Activated CD4-positive, alpha-beta T cell treated with anti-CD3 and anti-CD28 coated beads for 36 hours (primary cell): ENCODE measurements around the gene EPS8L2. TPM values are rescaled to one million over a fixed set of nuclear protein-coding genes. Genes with fewer than 3 reads are reported as not detected.
A peak's percentile ranks its signal among the peaks of the same experiment; 100 is the strongest.
"Not testable (repeated sequence)": the region's sequence is repeated elsewhere in the genome, so short reads cannot be mapped to it uniquely, and the experiment has no call there.

ENCODE experiments used
- ATAC-seq: fragments of 200-7000 bp; cut with Tn5 transposase; one replicate; pipeline ENCODE4 v1.10.0; 2021; ENCODE audit warnings: mild to moderate bottlenecking, moderate library complexity
- CTCF ChIA-PET: fragments of 350-600 bp; sonication (Branson Sonifier 250); formaldehyde crosslinking; loops from one replicate; lab custom pipeline; 2021; ENCODE audit warnings: antibody characterized with exemption; lab: Charles Lee
- POLR2A ChIA-PET: fragments of 350-600 bp; sonication (Branson Sonifier 250); formaldehyde crosslinking; loops from one replicate; lab custom pipeline; 2021; ENCODE audit warnings: antibody characterized with exemption, inconsistent platforms; lab: Charles Lee
- DNase-seq: peaks from one replicate; pipeline ENCODE4 v3.0.0-alpha.2; 2020
- H3K27ac Mint-ChIP-seq: one replicate; pipeline ENCODE4 v1.8.0; 2021; ENCODE audit warnings: mixed read lengths
- H3K27me3 Mint-ChIP-seq: one replicate; pipeline ENCODE4 v1.8.0; 2021; ENCODE audit warnings: mixed read lengths
- H3K36me3 Mint-ChIP-seq: one replicate; pipeline ENCODE4 v1.8.0; 2021; ENCODE audit warnings: low read depth, mixed read lengths
- H3K4me1 Mint-ChIP-seq: one replicate; pipeline ENCODE4 v1.8.0; 2021; ENCODE audit warnings: mixed read lengths
- H3K4me3 Mint-ChIP-seq: one replicate; pipeline ENCODE4 v1.8.0; 2021; ENCODE audit warnings: mild to moderate bottlenecking, moderate library complexity, mixed read lengths
- H3K9me3 Mint-ChIP-seq: one replicate; pipeline ENCODE4 v1.8.0; 2021; ENCODE audit warnings: low read depth, mixed read lengths
- intact Hi-C, 2 experiments: fragments of 100-400 bp; cut with DNase I in 1 of 2; cut with micrococcal nuclease in 1 of 2; formaldehyde crosslinking; loops; one replicate each; pipeline versions ENCODE4 v1.14.2 to v1.15.1; 2022 to 2024; cut with DNase I, micrococcal nuclease
- total RNA-seq, 2 experiments: library from RNA; stranded (reverse); gene quantifications; one replicate each; pipeline ENCODE4 v1.2.3, GENCODE V29; 2021

Gene EPS8L2
- total RNA-seq, 2 experiments from 2014 or later: 8.0 to 10.5 TPM

DNA sequence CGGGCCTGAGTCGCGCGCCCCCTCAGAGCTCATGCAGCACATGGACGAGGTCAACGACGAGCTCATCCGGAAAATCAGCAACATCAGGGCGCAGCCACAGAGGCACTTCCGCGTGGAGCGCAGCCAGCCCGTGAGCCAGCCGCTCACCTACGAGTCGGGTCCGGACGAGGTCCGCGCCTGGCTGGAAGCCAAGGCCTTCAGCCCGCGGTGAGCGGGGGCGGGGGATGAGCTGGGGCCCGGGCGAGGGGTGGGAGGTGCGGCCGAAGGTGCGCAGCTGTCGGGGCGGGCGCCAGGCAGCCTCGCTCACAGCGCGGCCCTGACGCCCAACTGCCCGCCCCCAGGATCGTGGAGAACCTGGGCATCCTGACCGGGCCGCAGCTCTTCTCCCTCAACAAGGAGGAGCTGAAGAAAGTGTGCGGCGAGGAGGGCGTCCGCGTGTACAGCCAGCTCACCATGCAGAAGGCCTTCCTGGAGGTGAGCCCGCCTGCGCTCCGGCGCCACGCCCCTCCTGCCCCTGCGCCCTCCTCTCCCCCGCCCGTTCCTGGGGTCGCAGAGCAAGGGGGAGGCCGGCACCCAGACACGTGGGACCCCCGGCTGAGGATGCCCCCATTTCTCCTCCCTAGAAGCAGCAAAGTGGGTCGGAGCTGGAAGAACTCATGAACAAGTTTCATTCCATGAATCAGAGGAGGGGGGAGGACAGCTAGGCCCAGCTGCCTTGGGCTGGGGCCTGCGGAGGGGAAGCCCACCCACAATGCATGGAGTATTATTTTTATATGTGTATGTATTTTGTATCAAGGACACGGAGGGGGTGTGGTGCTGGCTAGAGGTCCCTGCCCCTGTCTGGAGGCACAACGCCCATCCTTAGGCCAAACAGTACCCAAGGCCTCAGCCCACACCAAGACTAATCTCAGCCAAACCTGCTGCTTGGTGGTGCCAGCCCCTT, 20.5 kb downstream of the EPS8L2 start:
- Mint-ChIP-seq H3K27ac (no peak overlapping the region), H3K4me1 (peaks cover 9% of the 10 kb centered on the region), H3K9me3 (no peaks in the 10 kb centered on the region), H3K36me3 (no peaks in the 10 kb centered on the region), H3K27me3 (peaks cover 16% of the 10 kb centered on the region), H3K4me3 (peak overlapping the region; percentile 41)
- DNase-seq (peak; percentile 75), ATAC-seq (peak; percentile 40)
- CTCF ChIA-PET: interaction anchor here (0.5 to 2.9 kb wide), 20 partner anchors 10 to 221 kb away, joined by 3 to 15 read pairs (median 4); partner anchors contain the start of genes EPS8L2, TALDO1 and TMEM80
- POLR2A ChIA-PET: interaction anchor here (0.6 to 0.7 kb wide), 2 partner anchors 50 to 110 kb away, joined by 3 to 6 read pairs; no protein-coding TSS in a partner anchor
- intact Hi-C loops: loop anchor here in 1 of 2 experiments (5.0 kb wide), 1 partner anchor 34 kb away; no protein-coding TSS in a partner anchor

DNA sequence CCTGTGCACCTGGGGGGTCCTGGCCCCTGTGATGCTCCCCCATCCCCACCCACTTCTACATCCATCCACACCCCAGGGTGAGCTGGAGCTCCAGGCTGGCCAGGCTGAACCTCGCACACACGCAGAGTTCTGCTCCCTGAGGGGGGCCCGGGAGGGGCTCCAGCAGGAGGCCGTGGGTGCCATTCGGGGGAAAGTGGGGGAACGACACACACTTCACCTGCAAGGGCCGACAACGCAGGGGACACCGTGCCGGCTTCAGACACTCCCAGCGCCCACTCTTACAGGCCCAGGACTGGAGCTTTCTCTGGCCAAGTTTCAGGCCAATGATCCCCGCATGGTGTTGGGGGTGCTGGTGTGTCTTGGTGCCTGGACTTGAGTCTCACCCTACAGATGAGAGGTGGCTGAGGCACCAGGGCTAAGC, 21.3 kb downstream of the EPS8L2 start:
- H3K9me3 Mint-ChIP-seq: no peaks in the 10 kb centered on the region
- peaks cover 12% of the 10 kb centered on the region for H3K27me3 Mint-ChIP-seq
- intact Hi-C loops: loop anchor here in 1 of 2 experiments (5.0 kb wide), 1 partner anchor 35 kb away; no protein-coding TSS in a partner anchor
- peaks cover 6% of the 10 kb centered on the region for H3K4me1 Mint-ChIP-seq
- H3K4me3 Mint-ChIP-seq: no peak overlapping the region
- ATAC-seq (no peak), DNase-seq (no peak)
- ChIA-PET POLR2A (no interaction called here), CTCF (interaction anchor here (0.5 to 2.9 kb wide), 15 partner anchors 20 to 173 kb away, joined by 3 to 15 read pairs (median 4); partner anchors contain the start of genes DEAF1, EPS8L2, TALDO1 and TMEM80)
- H3K36me3 Mint-ChIP-seq: no peaks in the 10 kb centered on the region
- H3K27ac Mint-ChIP-seq: no peak overlapping the region

DNA sequence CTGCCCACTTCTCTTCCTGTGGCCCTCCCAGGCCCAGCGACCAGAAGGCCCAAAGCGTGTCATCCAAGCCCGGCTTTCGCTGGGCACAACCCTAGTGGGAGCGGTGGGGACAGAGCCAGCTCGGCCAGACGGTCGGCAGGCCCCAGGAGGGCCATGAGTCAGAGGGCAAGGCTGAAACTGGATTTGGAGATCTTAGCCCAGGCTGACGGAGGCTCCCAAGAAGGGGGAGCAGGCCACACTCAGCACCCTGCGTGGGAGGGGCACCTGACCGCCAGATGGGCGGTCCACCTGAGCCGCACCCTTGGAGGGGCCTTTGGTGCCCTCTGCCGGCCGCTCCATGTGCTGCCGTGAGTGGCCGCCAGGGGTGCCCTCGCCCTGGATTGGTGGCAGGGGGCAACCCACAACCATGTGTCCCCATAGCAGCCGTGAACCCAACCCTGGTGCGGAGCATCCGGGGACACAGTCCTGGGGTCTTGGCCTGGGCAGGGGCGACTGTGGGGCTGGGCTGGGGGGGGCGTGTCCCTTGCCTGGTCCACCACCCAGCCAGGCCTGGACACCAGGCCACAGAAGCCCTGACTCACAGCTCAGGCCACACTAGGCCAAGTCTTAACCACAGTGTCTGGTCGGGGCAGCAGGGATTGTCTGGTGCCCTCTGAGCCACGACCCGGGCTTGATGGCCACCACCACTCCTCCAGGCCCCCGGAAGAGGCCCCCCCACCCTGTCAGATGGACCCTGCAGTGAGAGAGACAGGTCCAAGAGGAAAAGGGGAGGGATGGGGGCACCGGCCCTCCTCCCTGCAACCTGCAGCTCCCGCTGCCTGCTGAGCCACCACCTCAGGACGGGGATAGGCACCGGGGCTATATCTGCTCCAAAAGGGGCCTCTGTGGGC, 22.1 kb downstream of the EPS8L2 start:
- DNase-seq (peak; percentile 92), ATAC-seq (peak; percentile 80)
- no peak overlapping the region for H3K27ac Mint-ChIP-seq
- CTCF ChIA-PET: interaction anchor here (0.6 to 2.6 kb wide), 7 partner anchors 21 to 174 kb away, joined by 3 to 13 read pairs (median 3); partner anchors contain the start of genes DEAF1 and TMEM80
- POLR2A ChIA-PET: no interaction called here
- no peaks in the 10 kb centered on the region for H3K36me3 Mint-ChIP-seq
- H3K9me3 Mint-ChIP-seq: no peaks in the 10 kb centered on the region
- intact Hi-C loops: loop anchor here (1.0 to 5.0 kb wide), 3 partner anchors 19 to 66 kb away; partner anchors contain the start of gene TALDO1 (in 1 of the 2)
- no peak overlapping the region for H3K4me3 Mint-ChIP-seq
- peaks cover 10% of the 10 kb centered on the region for H3K27me3 Mint-ChIP-seq
- H3K4me1 Mint-ChIP-seq: peaks cover 5% of the 10 kb centered on the region

- Mint-ChIP-seq H3K4me1 (peaks cover 3% of the 10 kb centered on the region), H3K27ac (no peak overlapping the region), H3K27me3 (peaks cover 7% of the 10 kb centered on the region), H3K4me3 (no peak overlapping the region), H3K9me3 (no peaks in the 10 kb centered on the region), H3K36me3 (no peaks in the 10 kb centered on the region)
- intact Hi-C loops: loop anchor here (1.0 to 5.0 kb wide), 3 partner anchors 18 to 67 kb away; partner anchors contain the start of gene TALDO1 (in 1 of the 2)
- ChIA-PET POLR2A (no interaction called here), CTCF (interaction anchor here (1.0 to 1.1 kb wide), 2 partner anchors 20 to 30 kb away, joined by 3 read pairs; no protein-coding TSS in a partner anchor)
- no peak for DNase-seq
- no peak for ATAC-seq
Observed at GRCh38 chr11:728901-729491, 23.0 kb downstream of the EPS8L2 start.

GRCh38 chr11:729492-730074, 23.6 kb downstream of the EPS8L2 start:
- peaks cover 2% of the 10 kb centered on the region for H3K4me1 Mint-ChIP-seq
- ChIA-PET CTCF (interaction anchor here (1.6 kb wide), 1 partner anchor 33 kb away, joined by 4 read pairs; no protein-coding TSS in a partner anchor), POLR2A (no interaction called here)
- no peaks in the 10 kb centered on the region for H3K36me3 Mint-ChIP-seq
- H3K27me3 Mint-ChIP-seq: peaks cover 5% of the 10 kb centered on the region
- no peak for DNase-seq
- H3K4me3 Mint-ChIP-seq: no peak overlapping the region
- H3K27ac Mint-ChIP-seq: no peak overlapping the region
- intact Hi-C loops: loop anchor here in 1 of 2 experiments (5.0 kb wide), 1 partner anchor 37 kb away; no protein-coding TSS in a partner anchor
- H3K9me3 Mint-ChIP-seq: no peaks in the 10 kb centered on the region
- no peak for ATAC-seq

DNA sequence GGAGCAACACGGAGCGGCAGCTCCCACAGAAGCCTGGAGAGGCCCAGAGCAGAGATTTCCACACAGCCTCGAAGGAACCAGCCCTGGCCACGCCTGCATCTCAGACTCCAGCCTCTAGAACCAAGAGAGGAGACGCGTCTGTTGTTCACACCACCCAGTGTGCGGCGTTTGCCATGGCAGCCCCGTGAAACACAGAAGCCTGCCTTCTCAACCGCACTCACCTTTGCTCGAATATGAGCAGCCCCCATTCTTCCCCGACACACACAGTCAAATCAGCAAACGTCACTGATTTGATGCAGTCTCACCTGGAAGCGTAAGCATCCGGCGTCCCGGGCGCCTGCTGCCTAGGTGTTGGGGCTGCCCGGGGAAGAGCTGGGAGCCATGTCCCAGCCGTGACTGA, 27.0 kb downstream of the EPS8L2 start:
- Mint-ChIP-seq H3K27ac (no peak overlapping the region), H3K27me3 (peaks cover 2% of the 10 kb centered on the region), H3K36me3 (no peaks in the 10 kb centered on the region), H3K4me3 (no peak overlapping the region), H3K9me3 (no peaks in the 10 kb centered on the region), H3K4me1 (peaks cover 12% of the 10 kb centered on the region)
- ChIA-PET CTCF (no interaction called here), POLR2A (no interaction called here)
- ATAC-seq (no peak), DNase-seq (no peak)
- intact Hi-C loops: no loop called here

- H3K4me1 Mint-ChIP-seq: peaks cover 13% of the 10 kb centered on the region
- ATAC-seq, H3K36me3 Mint-ChIP-seq, H3K27me3 Mint-ChIP-seq, H3K27ac Mint-ChIP-seq, DNase-seq, CTCF ChIA-PET, POLR2A ChIA-PET, H3K4me3 Mint-ChIP-seq, intact Hi-C loops, H3K9me3 Mint-ChIP-seq: not testable (repeated sequence)
Observed at GRCh38 chr11:734541-734940, 28.5 kb downstream of the EPS8L2 start.

DNA sequence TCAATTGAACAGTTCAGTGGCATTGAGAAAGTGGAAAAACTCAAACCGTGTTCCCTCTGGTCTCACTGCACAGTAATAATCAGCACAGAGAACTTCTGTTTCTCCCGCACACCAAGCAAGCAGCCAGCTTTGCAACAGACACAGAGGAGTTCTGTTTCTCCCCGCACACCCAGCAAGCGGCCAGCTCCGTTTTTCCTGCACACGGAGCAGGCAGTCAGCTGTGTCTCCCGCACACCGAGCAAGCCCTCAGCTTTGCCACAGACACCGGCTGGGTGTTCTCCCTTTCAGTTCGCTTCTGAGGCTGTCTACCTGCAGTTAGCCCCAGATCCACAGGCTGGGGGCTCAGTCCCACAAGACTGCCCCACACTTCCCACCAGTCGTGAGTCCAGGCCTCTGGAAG, 31.3 kb downstream of the EPS8L2 start:
- POLR2A ChIA-PET: no interaction called here
- CTCF ChIA-PET: interaction anchor here (1.1 to 1.5 kb wide), 3 partner anchors 10 to 22 kb away, joined by 5 to 6 read pairs (median 6); partner anchors contain the start of gene TALDO1
- ATAC-seq (peak; percentile 63), DNase-seq (no peak)
- Mint-ChIP-seq H3K27ac (peak overlapping the region; percentile 7), H3K27me3 (no peaks in the 10 kb centered on the region), H3K36me3 (no peaks in the 10 kb centered on the region), H3K9me3 (no peaks in the 10 kb centered on the region), H3K4me1 (peaks cover 13% of the 10 kb centered on the region), H3K4me3 (peak overlapping the region; percentile 23)
- intact Hi-C loops: no loop called here

DNA sequence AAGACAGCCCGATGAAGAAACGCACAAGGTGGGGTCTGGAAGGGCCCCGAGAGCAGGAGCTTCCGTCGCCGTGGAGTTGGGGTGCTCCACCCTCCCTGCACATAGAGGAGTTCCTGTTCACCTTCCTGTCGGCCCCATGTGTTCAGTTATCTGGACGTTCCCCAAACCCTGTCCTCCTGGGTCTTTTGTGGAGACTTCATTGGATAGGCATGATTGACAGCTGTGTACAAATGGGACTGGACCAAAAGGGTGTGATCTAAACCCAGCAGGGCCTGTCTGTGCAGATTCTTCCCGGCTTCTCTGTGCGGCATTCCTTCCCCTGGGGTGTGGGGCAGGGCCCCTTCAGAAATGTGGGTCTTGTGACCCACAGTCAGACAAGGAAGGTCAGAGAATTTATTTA, 31.9 kb downstream of the EPS8L2 start:
- ATAC-seq, intact Hi-C loops, DNase-seq, H3K27ac Mint-ChIP-seq, H3K27me3 Mint-ChIP-seq, H3K36me3 Mint-ChIP-seq, POLR2A ChIA-PET, H3K9me3 Mint-ChIP-seq: not testable (repeated sequence)
- peaks cover 13% of the 10 kb centered on the region for H3K4me1 Mint-ChIP-seq
- CTCF ChIA-PET: interaction anchor here (1.1 to 1.5 kb wide), 2 partner anchors 10 to 16 kb away, joined by 5 to 6 read pairs; partner anchors contain the start of gene TALDO1
- peak overlapping the region; percentile 23 for H3K4me3 Mint-ChIP-seq

GRCh38 chr11:742156-742546, 36.1 kb downstream of the EPS8L2 start:
- intact Hi-C loops: loop anchor here in 1 of 2 experiments (5.0 kb wide), 1 partner anchor 45 kb away; the partner anchor contains the start of genes DEAF1 and TMEM80
- ChIA-PET CTCF (interaction anchor here (0.6 kb wide), 1 partner anchor 53 kb away, joined by 3 read pairs; no protein-coding TSS in a partner anchor), POLR2A (no interaction called here)
- H3K4me3 Mint-ChIP-seq: no peak overlapping the region
- H3K4me1 Mint-ChIP-seq: peaks cover 14% of the 10 kb centered on the region
- no peak overlapping the region for H3K27ac Mint-ChIP-seq
- no peak for ATAC-seq
- no peak for DNase-seq
- H3K36me3 Mint-ChIP-seq: no peaks in the 10 kb centered on the region
- H3K27me3 Mint-ChIP-seq: no peaks in the 10 kb centered on the region
- H3K9me3 Mint-ChIP-seq: no peaks in the 10 kb centered on the region
